ENCODE data around the gene VIPAS39.
A peak's percentile ranks its signal among the peaks of the same experiment; 100 is the strongest.

Gene VIPAS39

DNA sequence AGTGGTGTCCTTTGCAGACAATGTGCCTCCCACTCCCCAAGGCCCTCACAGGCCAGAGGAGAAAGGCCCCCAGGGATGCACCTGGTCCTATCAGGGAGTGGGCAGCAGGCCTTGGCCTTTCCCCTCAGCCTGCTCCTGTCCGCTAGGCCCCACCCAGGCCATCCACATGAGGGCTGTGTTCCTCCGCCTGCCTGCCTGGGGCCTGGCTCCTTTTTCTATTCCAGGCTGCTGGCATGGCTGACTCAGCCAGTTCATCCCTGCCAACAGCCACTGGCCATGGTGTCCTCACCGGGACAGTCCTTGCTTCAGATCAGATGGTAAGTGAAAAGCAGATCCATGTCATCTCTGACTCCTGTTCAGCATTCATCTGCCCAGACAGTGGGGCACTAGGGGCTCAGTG, 27.9 kb upstream of the VIPAS39 start:
- Histone ChIP-seq H3K4me3 (ENCODE audit: low read length) (no peak overlapping the region), H3K4me1 (ENCODE audit: low read length) (no peaks in the 10 kb centered on the region), H3K27ac (ENCODE audit: low read length) (no peak overlapping the region), H3K27me3 (ENCODE audit: low read depth, low read length) (no peaks in the 10 kb centered on the region), H4K20me1 (ENCODE audit: insufficient read depth, low read length) (no peaks in the 10 kb centered on the region), H3K4me2 (ENCODE audit: low read length) (no peak overlapping the region), H2AFZ (ENCODE audit: low read depth, low read length) (no peak overlapping the region), H3K9me3 (ENCODE audit: insufficient read depth, low read length) (no peaks in the 10 kb centered on the region), H3K79me2 (ENCODE audit: low read length) (no peaks in the 10 kb centered on the region), H3K9ac (ENCODE audit: low read length) (no peak overlapping the region), H3K36me3 (replicated peaks; ENCODE audit: low read depth, low read length) (no peaks in the 10 kb centered on the region)
- TF ChIP-seq, protein P1, sequence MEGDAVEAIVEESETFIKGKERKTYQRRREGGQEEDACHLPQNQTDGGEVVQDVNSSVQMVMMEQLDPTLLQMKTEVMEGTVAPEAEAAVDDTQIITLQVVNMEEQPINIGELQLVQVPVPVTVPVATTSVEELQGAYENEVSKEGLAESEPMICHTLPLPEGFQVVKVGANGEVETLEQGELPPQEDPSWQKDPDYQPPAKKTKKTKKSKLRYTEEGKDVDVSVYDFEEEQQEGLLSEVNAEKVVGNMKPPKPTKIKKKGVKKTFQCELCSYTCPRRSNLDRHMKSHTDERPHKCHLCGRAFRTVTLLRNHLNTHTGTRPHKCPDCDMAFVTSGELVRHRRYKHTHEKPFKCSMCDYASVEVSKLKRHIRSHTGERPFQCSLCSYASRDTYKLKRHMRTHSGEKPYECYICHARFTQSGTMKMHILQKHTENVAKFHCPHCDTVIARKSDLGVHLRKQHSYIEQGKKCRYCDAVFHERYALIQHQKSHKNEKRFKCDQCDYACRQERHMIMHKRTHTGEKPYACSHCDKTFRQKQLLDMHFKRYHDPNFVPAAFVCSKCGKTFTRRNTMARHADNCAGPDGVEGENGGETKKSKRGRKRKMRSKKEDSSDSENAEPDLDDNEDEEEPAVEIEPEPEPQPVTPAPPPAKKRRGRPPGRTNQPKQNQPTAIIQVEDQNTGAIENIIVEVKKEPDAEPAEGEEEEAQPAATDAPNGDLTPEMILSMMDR (IDR thresholded peaks at IDR 0.05; ENCODE audit: low read depth, low read length), result no peak
- no peak for TF ChIP-seq EZH2phosphoT487 (IDR thresholded peaks at IDR 0.05; ENCODE audit: low read depth)

DNA sequence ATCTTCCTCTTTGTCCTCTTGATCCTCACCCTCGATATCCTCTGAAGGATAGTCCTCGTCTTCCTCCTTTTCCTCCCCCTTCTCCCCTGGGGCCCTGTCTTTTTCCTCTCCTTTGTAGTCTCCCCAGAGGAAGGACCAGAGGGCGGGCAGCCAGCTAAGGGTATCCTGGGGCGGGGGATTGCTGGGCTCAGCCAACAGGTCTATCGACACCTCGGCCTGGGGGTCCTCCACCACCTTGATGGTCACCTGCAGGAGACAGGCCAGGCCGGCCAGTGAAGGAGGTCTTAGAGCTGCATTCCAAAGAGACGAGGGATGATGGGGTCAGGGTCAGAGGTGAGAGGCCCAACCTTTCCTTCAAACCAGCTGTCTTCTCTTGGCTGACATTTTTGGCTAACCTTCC, 25.0 kb upstream of the VIPAS39 start:
- no peak overlapping the region for H2AFZ ChIP-seq (ENCODE audit: low read depth, low read length)
- H3K4me3 ChIP-seq (ENCODE audit: low read length), result no peak overlapping the region
- no peaks in the 10 kb centered on the region for H4K20me1 ChIP-seq (ENCODE audit: insufficient read depth, low read length)
- H3K27ac ChIP-seq (ENCODE audit: low read length), result no peak overlapping the region
- no peaks in the 10 kb centered on the region for H3K9me3 ChIP-seq (ENCODE audit: insufficient read depth, low read length)
- H3K36me3 ChIP-seq (replicated peaks; ENCODE audit: low read depth, low read length), result no peaks in the 10 kb centered on the region
- peaks cover 11% of the 10 kb centered on the region for H3K4me1 ChIP-seq (ENCODE audit: low read length)
- TF ChIP-seq EZH2phosphoT487 (IDR thresholded peaks at IDR 0.05; ENCODE audit: low read depth), result no peak
- TF ChIP-seq, protein P1 (IDR thresholded peaks at IDR 0.05; ENCODE audit: low read depth, low read length), result no peak
- no peaks in the 10 kb centered on the region for H3K27me3 ChIP-seq (ENCODE audit: low read depth, low read length)
- H3K79me2 ChIP-seq (ENCODE audit: low read length), result no peaks in the 10 kb centered on the region
- H3K4me2 ChIP-seq (ENCODE audit: low read length), result no peak overlapping the region
- no peak overlapping the region for H3K9ac ChIP-seq (ENCODE audit: low read length)

DNA sequence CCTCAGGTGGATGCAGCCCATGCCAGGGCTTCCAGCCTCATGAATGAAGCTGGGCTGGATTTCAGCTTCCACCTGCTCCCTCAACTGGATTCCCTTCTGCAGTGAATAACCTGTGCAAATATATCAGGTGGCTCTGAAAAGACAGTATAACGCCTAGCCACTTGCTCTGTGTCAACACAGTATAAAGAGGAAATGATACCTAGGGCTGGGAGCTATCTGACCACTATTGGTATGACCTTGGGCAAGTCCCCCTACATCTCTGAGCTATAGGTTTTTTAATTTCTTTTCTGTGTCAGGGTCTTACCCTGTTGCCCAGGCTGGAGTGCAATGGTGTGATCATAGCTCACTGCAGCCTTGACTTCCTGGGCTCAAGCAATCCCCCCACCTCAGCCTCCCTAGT, 21.4 kb upstream of the VIPAS39 start:
- no peaks in the 10 kb centered on the region for H3K27me3 ChIP-seq (ENCODE audit: low read depth, low read length)
- peak overlapping the region; percentile 52 for H3K4me2 ChIP-seq (ENCODE audit: low read length)
- no peak for TF ChIP-seq EZH2phosphoT487 (IDR thresholded peaks at IDR 0.05; ENCODE audit: low read depth)
- TF ChIP-seq, protein P1 (IDR thresholded peaks at IDR 0.05; ENCODE audit: low read depth, low read length), result no peak
- H3K4me3 ChIP-seq (ENCODE audit: low read length), result no peak overlapping the region
- no peak overlapping the region for H2AFZ ChIP-seq (ENCODE audit: low read depth, low read length)
- H3K27ac ChIP-seq (ENCODE audit: low read length), result no peak overlapping the region
- H3K36me3 ChIP-seq (replicated peaks; ENCODE audit: low read depth, low read length), result no peaks in the 10 kb centered on the region
- H3K9me3 ChIP-seq (ENCODE audit: insufficient read depth, low read length), result no peaks in the 10 kb centered on the region
- no peaks in the 10 kb centered on the region for H3K79me2 ChIP-seq (ENCODE audit: low read length)
- H3K4me1 ChIP-seq (ENCODE audit: low read length), result peaks cover 11% of the 10 kb centered on the region
- H3K9ac ChIP-seq (ENCODE audit: low read length), result no peak overlapping the region
- H4K20me1 ChIP-seq (ENCODE audit: insufficient read depth, low read length), result no peaks in the 10 kb centered on the region

DNA sequence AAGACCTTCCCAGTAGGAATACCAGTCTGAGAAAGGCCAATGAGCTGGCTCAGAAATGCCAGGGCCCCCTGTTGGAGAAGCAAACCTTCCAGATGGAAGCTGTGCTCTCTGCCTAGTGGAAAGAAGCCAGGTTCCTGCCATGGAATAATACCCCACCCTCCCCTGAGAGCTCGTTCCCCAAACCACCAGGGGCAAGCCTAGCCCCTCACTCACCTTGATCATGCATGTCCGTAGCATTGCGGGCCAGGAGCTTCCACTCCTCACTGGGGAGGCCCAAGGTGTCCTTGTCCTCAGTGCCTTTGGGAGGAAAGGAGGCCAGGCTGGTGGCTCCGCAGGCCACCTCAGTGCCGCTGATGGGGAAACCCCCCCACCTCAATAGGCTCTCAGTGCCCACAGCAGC, 20.6 kb upstream of the VIPAS39 start:
- Histone ChIP-seq H3K79me2 (ENCODE audit: low read length) (no peaks in the 10 kb centered on the region), H3K4me2 (ENCODE audit: low read length) (no peak overlapping the region), H3K4me1 (ENCODE audit: low read length) (peaks cover 11% of the 10 kb centered on the region), H3K36me3 (replicated peaks; ENCODE audit: low read depth, low read length) (no peaks in the 10 kb centered on the region), H4K20me1 (ENCODE audit: insufficient read depth, low read length) (no peaks in the 10 kb centered on the region), H2AFZ (ENCODE audit: low read depth, low read length) (no peak overlapping the region), H3K4me3 (ENCODE audit: low read length) (no peak overlapping the region), H3K27me3 (ENCODE audit: low read depth, low read length) (no peaks in the 10 kb centered on the region), H3K9ac (ENCODE audit: low read length) (no peak overlapping the region), H3K9me3 (ENCODE audit: insufficient read depth, low read length) (no peaks in the 10 kb centered on the region), H3K27ac (ENCODE audit: low read length) (no peak overlapping the region)
- no peak for TF ChIP-seq EZH2phosphoT487 (IDR thresholded peaks at IDR 0.05; ENCODE audit: low read depth)
- TF ChIP-seq, protein P1 (IDR thresholded peaks at IDR 0.05; ENCODE audit: low read depth, low read length), result no peak

All from OCI-LY3 (cell line).